H1 (cell line): ENCODE measurements around the gene NLRC5. TPM values are rescaled to one million over a fixed set of nuclear protein-coding genes. Genes with fewer than 3 reads are reported as not detected.

Source experiments
- CTCF ChIA-PET: fragments of 300-600 bp; sonication (Branson Sonifier 250); formaldehyde crosslinking; loops from one replicate; lab custom pipeline; 2021; ENCODE audit not compliant: partially characterized antibody; lab: Charles Lee
- POLR2A ChIA-PET: fragments of 300-600 bp; sonication (Branson Sonifier 250); formaldehyde crosslinking; loops from one replicate; lab custom pipeline; 2021; ENCODE audit warnings: inconsistent platforms; ENCODE audit not compliant: partially characterized antibody; lab: Charles Lee
- DNase-seq, 2 experiments: peaks; one replicate each; pipeline versions ENCODE4 v3.0.0 to v3.0.0-alpha.2; 2010 to 2022; ENCODE audit warnings: low spot score in 2 of 2, low read depth in 1 of 2, mixed read lengths in 1 of 2
- FAIRE-seq: peaks from 2 replicates; lab custom pipeline; 2011; peaks lifted over from hg19 to GRCh38; lab: Jason Lieb, UNC
- H2AFZ ChIP-seq: 2 replicates; pipeline ENCODE4 v1.8.1; 2012; ENCODE audit warnings: low read length, inconsistent platforms
- H2AK5ac ChIP-seq: 2 replicates; pipeline ENCODE4 v1.6.1; 2013; ENCODE audit warnings: low read depth, low read length
- H2BK120ac ChIP-seq: replicated peaks from 2 replicates; pipeline ENCODE3; 2013; ENCODE audit warnings: low read depth, low read length, inconsistent platforms
- H2BK12ac ChIP-seq: 2 replicates; pipeline ENCODE4 v1.6.1; 2013; ENCODE audit warnings: low read depth, low read length
- H2BK15ac ChIP-seq: 2 replicates; pipeline ENCODE4 v1.6.1; 2013; ENCODE audit warnings: low read length
- H2BK20ac ChIP-seq: 2 replicates; pipeline ENCODE4 v1.6.1; 2013; ENCODE audit warnings: low read length
- H2BK5ac ChIP-seq: 2 replicates; pipeline ENCODE4 v1.6.1; 2013; ENCODE audit warnings: low read depth, low read length
- H3K14ac ChIP-seq: 2 replicates; pipeline ENCODE4 v1.6.1; 2013; ENCODE audit warnings: inconsistent platforms; ENCODE audit not compliant: insufficient read length
- H3K18ac ChIP-seq: 2 replicates; pipeline ENCODE4 v1.6.1; 2013; ENCODE audit warnings: low read length; ENCODE audit errors: extremely low read depth
- H3K23ac ChIP-seq: 2 replicates; pipeline ENCODE4 v1.6.1; 2013; ENCODE audit warnings: inconsistent platforms; ENCODE audit not compliant: insufficient read length
- H3K23me2 ChIP-seq: 2 replicates; pipeline ENCODE4 v1.6.1; 2013; ENCODE audit warnings: low read depth, low read length
- H3K27ac ChIP-seq: 2 replicates; pipeline ENCODE4 v1.6.1; 2011; ENCODE audit warnings: low read depth, low read length, inconsistent platforms
- H3K27me3 ChIP-seq, 4 experiments: replicated peaks in 1 of 4; 1 replicate in 1 of 4; 2 replicates in 3 of 4; pipeline versions ENCODE4 v1.6.1 to v1.8.1; 2011 to 2013; ENCODE audit warnings: low read length in 3 of 4, mild to moderate bottlenecking in 3 of 4, inconsistent platforms in 2 of 4, mixed read lengths in 2 of 4, moderate library complexity in 1 of 4; ENCODE audit not compliant: control insufficient read depth in 3 of 4, insufficient read depth in 3 of 4; ENCODE audit errors: extremely low read depth in 1 of 4
- H3K36me3 ChIP-seq, 4 experiments: 2 replicates each; pipeline versions ENCODE4 v1.6.1 to v1.8.1; 2011 to 2013; ENCODE audit warnings: mild to moderate bottlenecking in 4 of 4, low read length in 3 of 4, moderate library complexity in 2 of 4, control low read depth in 1 of 4, inconsistent platforms in 1 of 4; ENCODE audit not compliant: insufficient read depth in 4 of 4, control insufficient read depth in 2 of 4
- H3K4ac ChIP-seq: replicated peaks from 2 replicates; pipeline ENCODE3; 2013; ENCODE audit warnings: low read length, low read depth, mixed read lengths, inconsistent platforms; ENCODE audit not compliant: insufficient read length
- H3K4me1 ChIP-seq, 4 experiments: replicated peaks in 1 of 4; 1 replicate in 1 of 4; 2 replicates in 3 of 4; pipeline versions ENCODE4 v1.6.1 to v1.8.1; 2011 to 2013; ENCODE audit warnings: low read length in 3 of 4, inconsistent platforms in 2 of 4, mixed read lengths in 1 of 4; ENCODE audit not compliant: insufficient read depth in 4 of 4, control insufficient read depth in 3 of 4
- H3K4me2 ChIP-seq, 2 experiments: 2 replicates each; pipeline versions ENCODE4 v1.6.1 to v1.8.1; 2011 to 2013; ENCODE audit warnings: low read depth in 2 of 2, low read length in 2 of 2, control low read depth in 1 of 2, inconsistent platforms in 1 of 2, mild to moderate bottlenecking in 1 of 2; ENCODE audit not compliant: insufficient read depth in 1 of 2
- H3K4me3 ChIP-seq, 4 experiments: fragments of 200-600, 300-600 bp in 1 of 4; sonication (generic), shearing (Covaris generic), sonication (Bioruptor Twin) in 1 of 4; 2 replicates each; pipeline versions ENCODE4 v1.5.1 to v1.8.1; 2011 to 2016; ENCODE audit warnings: low read length in 4 of 4, low read depth in 3 of 4, control low read depth in 2 of 4, inconsistent platforms in 2 of 4, mild to moderate bottlenecking in 2 of 4, mixed read lengths in 1 of 4, moderate library complexity in 1 of 4; ENCODE audit not compliant: insufficient read depth in 2 of 4; ENCODE audit errors: extremely low read depth in 1 of 4
- H3K56ac ChIP-seq: replicated peaks from 2 replicates; pipeline ENCODE3; 2013; ENCODE audit warnings: low read depth, mild to moderate bottlenecking, mixed read lengths, low read length, inconsistent platforms; ENCODE audit not compliant: insufficient read length
- H3K79me1 ChIP-seq: 2 replicates; pipeline ENCODE4 v1.6.1; 2013; ENCODE audit warnings: low read depth, low read length, control low read depth
- H3K79me2 ChIP-seq, 2 experiments: 2 replicates each; pipeline versions ENCODE4 v1.6.1 to v1.8.1; 2012 to 2013; ENCODE audit warnings: low read length in 2 of 2, mild to moderate bottlenecking in 2 of 2, inconsistent platforms in 1 of 2; ENCODE audit not compliant: insufficient read depth in 2 of 2, control insufficient read depth in 1 of 2
- H3K9ac ChIP-seq, 4 experiments: replicated peaks in 1 of 4; 1 replicate in 1 of 4; 2 replicates in 3 of 4; pipeline versions ENCODE4 v1.6.1 to v1.8.1; 2011 to 2013; ENCODE audit warnings: low read depth in 3 of 4, low read length in 3 of 4, control low read depth in 2 of 4, mild to moderate bottlenecking in 2 of 4, moderate library complexity in 2 of 4, inconsistent platforms in 1 of 4; ENCODE audit errors: extremely low read depth in 1 of 4
- H3K9me3 ChIP-seq, 2 experiments: 2 replicates each; pipeline versions ENCODE4 v1.6.1 to v1.8.1; 2012 to 2013; ENCODE audit warnings: mild to moderate bottlenecking in 2 of 2, moderate library complexity in 2 of 2, control low read depth in 1 of 2, inconsistent platforms in 1 of 2, low read depth in 1 of 2, low read length in 1 of 2, mixed read lengths in 1 of 2; ENCODE audit not compliant: insufficient read depth in 2 of 2
- H4K20me1 ChIP-seq, 2 experiments: replicated peaks in 1 of 2; 2 replicates each; pipeline versions ENCODE3 to v1.8.1; 2011 to 2013; ENCODE audit warnings: inconsistent platforms in 2 of 2, low read length in 2 of 2, mild to moderate bottlenecking in 1 of 2; ENCODE audit not compliant: insufficient read depth in 2 of 2, control insufficient read depth in 1 of 2
- H4K5ac ChIP-seq: 2 replicates; pipeline ENCODE4 v1.6.1; 2013; ENCODE audit warnings: low read length, low read depth, mixed read lengths, inconsistent platforms; ENCODE audit not compliant: insufficient read length
- H4K8ac ChIP-seq: 2 replicates; pipeline ENCODE4 v1.8.0; 2013; ENCODE audit warnings: mild to moderate bottlenecking, moderate library complexity, low read length, inconsistent platforms; ENCODE audit not compliant: insufficient read depth; ENCODE audit errors: extremely low read depth
- H4K91ac ChIP-seq: replicated peaks from 2 replicates; pipeline ENCODE3; 2013; ENCODE audit warnings: low read length, mixed read lengths, inconsistent platforms; ENCODE audit not compliant: insufficient read length
- CBX8 ChIP-seq: fragments of 300-800, 300-1000 bp; sonication (generic); IDR thresholded peaks from 2 replicates; pipeline ENCODE4 v1.7.1; 2016; ENCODE audit warnings: low read depth, low read length, borderline replicate concordance
- CHD1 ChIP-seq: IDR thresholded peaks from 2 replicates; pipeline ENCODE4 v1.6.1; 2012; ENCODE audit warnings: low read depth, low read length, improper control_type of control experiment
- KDM1A ChIP-seq: fragments of 200-600, 300-600 bp; sonication (generic); IDR thresholded peaks from 2 replicates; pipeline ENCODE4 v1.7.1; 2016; ENCODE audit warnings: mild to moderate bottlenecking, low read length, borderline replicate concordance
- NRF1 ChIP-seq: IDR thresholded peaks from 2 replicates; pipeline ENCODE4 v1.6.1; 2011; ENCODE audit warnings: mild to moderate bottlenecking, low read depth, low read length, improper control_type of control experiment
- RAD21 ChIP-seq, 2 experiments: IDR thresholded peaks in 1 of 2; conservative IDR thresholded peaks in 1 of 2; 2 replicates each; pipeline ENCODE4 v1.6.1; 2011; ENCODE audit warnings: low read depth in 2 of 2, low read length in 2 of 2, improper control_type of control experiment in 1 of 2, inconsistent platforms in 1 of 2, mild to moderate bottlenecking in 1 of 2, moderate library complexity in 1 of 2
- SIN3A ChIP-seq, 2 experiments: IDR thresholded peaks in 1 of 2; conservative IDR thresholded peaks in 1 of 2; 2 replicates each; pipeline ENCODE4 v1.6.1; 2011 to 2012; ENCODE audit warnings: low read length in 2 of 2, improper control_type of control experiment in 1 of 2, low read depth in 1 of 2, mild to moderate bottlenecking in 1 of 2
- SUZ12 ChIP-seq: fragments of 200-600 bp; sonication (generic); IDR thresholded peaks from 2 replicates; pipeline ENCODE4 v1.6.1; 2012; ENCODE audit warnings: mild to moderate bottlenecking, inconsistent platforms, low read length, moderate library complexity, mixed read lengths
- WGBS, 2 experiments: shearing (Covaris generic) in 1 of 2; methylation state at CpG; one replicate each; pipeline versions ENCODE4 v1.1.6 to v1.1.7; 2013 to 2015; ENCODE audit warnings: low lambda C conversion rate in 2 of 2, mixed read lengths in 2 of 2, inconsistent platforms in 1 of 2, low coverage in 1 of 2, missing lambda C conversion rate in 1 of 2; ENCODE audit not compliant: insufficient replicate concordance in 2 of 2, insufficient coverage in 1 of 2, insufficient read length in 1 of 2; ENCODE audit errors: extremely low coverage in 1 of 2, missing lambda C conversion rate in 1 of 2; 5-methylcytosine and 5-hydroxymethylcytosine counted together
- polyA plus RNA-seq, 7 experiments: library from polyadenylated mRNA; depleted of rRNA in 3 of 7; stranded (reverse) in 5 of 7; unstranded in 2 of 7; fragments of >200 nt in 5 of 7; fragments of 200-250 nt in 2 of 7; gene quantifications; 1 replicate in 5 of 7; 2 replicates in 1 of 7; 4 replicates in 1 of 7; pipeline versions ENCODE4 v1.2.1 to v1.2.3, GENCODE V29; 2011 to 2013; ENCODE audit warnings: missing spikeins in 2 of 7, mixed read lengths in 2 of 7
- total RNA-seq: library from RNA; stranded (reverse); fragmentation: NEBNext Ultra II Directional; extraction: Animal tissue kit (Norgen Biotek cat#: 25700); gene quantifications from 2 replicates; pipeline ENCODE4 v1.2.1, GENCODE V29; 2021
- TF ChIP-seq, protein P1 (sequence below), 3 experiments: IDR thresholded peaks; 1 replicate in 2 of 3; 2 replicates in 1 of 3; pipeline versions ENCODE4 v1.5.1 to v1.6.1; 2011; ENCODE audit warnings: low read length in 3 of 3, mild to moderate bottlenecking in 3 of 3, inconsistent platforms in 2 of 3, low read depth in 1 of 3, moderate library complexity in 1 of 3; ENCODE audit not compliant: insufficient read depth in 1 of 3; ENCODE audit errors: control extremely low read depth in 1 of 3

The NLRC5 gene
- total and polyA plus RNA-seq, 2 of the 8 experiments (the other 6 are each of a cell fraction or from before 2014, with no cell fraction given) = 2.2 to 3.2 TPM

DNA sequence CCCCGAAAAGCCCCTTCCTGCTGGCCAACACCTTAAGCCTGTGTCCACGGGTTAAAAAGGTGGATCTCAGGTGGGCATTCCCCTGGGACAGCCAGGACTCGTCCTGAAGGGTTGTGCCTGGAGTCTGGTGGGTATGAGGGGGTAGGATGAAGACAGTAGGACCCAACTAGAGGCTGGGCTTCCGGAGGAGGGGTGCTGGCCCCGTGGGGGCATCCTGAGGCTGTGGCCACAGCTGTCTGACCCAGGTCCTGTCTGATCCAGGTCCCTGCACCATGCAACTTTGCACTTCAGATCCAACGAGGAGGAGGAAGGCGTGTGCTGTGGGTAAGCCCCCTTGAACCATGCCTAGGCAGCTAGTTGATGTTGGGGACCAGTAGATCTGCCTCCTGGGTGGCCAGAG is 65.4 kb downstream of the NLRC5 start:
- H3K4me1 ChIP-seq = peaks cover 0 to 6% (median 0%) of the 10 kb centered on the region in 4 experiments; a peak in 1 of 7 replicates
- no peaks in the 10 kb centered on the region for H3K79me2 ChIP-seq
- peaks cover 3% of the 10 kb centered on the region; the same call in 1 of the 2 replicates for H3K23me2 ChIP-seq
- no peaks in the 10 kb centered on the region for H3K27me3 ChIP-seq
- CTCF ChIA-PET = interaction anchor here (1.4 to 1.9 kb wide), 2 partner anchors 9 to 89 kb away, joined by 3 to 12 read pairs; no protein-coding TSS in a partner anchor
- TF ChIP-seq KDM1A = no peak
- TF ChIP-seq CBX8 = no peak
- TF ChIP-seq RAD21 (IDR thresholded peaks at IDR 0.05 in 1 of 2, conservative IDR thresholded peaks at IDR 0.05 in 1 of 2; ENCODE audit: low read depth in 2 of 2, low read length in 2 of 2) = no peak
- TF ChIP-seq NRF1 = no peak
- TF ChIP-seq, protein P1, sequence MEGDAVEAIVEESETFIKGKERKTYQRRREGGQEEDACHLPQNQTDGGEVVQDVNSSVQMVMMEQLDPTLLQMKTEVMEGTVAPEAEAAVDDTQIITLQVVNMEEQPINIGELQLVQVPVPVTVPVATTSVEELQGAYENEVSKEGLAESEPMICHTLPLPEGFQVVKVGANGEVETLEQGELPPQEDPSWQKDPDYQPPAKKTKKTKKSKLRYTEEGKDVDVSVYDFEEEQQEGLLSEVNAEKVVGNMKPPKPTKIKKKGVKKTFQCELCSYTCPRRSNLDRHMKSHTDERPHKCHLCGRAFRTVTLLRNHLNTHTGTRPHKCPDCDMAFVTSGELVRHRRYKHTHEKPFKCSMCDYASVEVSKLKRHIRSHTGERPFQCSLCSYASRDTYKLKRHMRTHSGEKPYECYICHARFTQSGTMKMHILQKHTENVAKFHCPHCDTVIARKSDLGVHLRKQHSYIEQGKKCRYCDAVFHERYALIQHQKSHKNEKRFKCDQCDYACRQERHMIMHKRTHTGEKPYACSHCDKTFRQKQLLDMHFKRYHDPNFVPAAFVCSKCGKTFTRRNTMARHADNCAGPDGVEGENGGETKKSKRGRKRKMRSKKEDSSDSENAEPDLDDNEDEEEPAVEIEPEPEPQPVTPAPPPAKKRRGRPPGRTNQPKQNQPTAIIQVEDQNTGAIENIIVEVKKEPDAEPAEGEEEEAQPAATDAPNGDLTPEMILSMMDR (IDR thresholded peaks at IDR 0.05; ENCODE audit: control extremely low read depth in 1 of 3, insufficient read depth in 1 of 3, low read depth in 1 of 3, low read length in 3 of 3) = no peak
- TF ChIP-seq SUZ12 = no peak
- no peak for TF ChIP-seq CHD1
- no peak for TF ChIP-seq SIN3A (conservative IDR thresholded peaks at IDR 0.05 in 1 of 2, IDR thresholded peaks at IDR 0.05 in 1 of 2; ENCODE audit: low read depth in 1 of 2, low read length in 2 of 2)
- 0 out of 2 replicates have a peak overlapping the region, but pooled peaks have one; percentile 13 for H2BK20ac ChIP-seq
- no peak overlapping the region for H2BK5ac ChIP-seq
- H3K56ac ChIP-seq = no peak overlapping the region
- no peak overlapping the region for H3K27ac ChIP-seq
- H3K14ac ChIP-seq = no peak overlapping the region
- no peak overlapping the region for H3K23ac ChIP-seq
- FAIRE-seq = no peak
- no peak overlapping the region for H3K4ac ChIP-seq
- 0 out of 2 replicates have a peak overlapping the region, but pooled peaks have one; percentile 37 for H2BK15ac ChIP-seq
- no peaks in the 10 kb centered on the region for H3K36me3 ChIP-seq
- H3K79me1 ChIP-seq = no peaks in the 10 kb centered on the region
- H4K91ac ChIP-seq = no peak overlapping the region
- no peak overlapping the region for H3K4me3 ChIP-seq
- no peak overlapping the region for H2AFZ ChIP-seq
- H2BK120ac ChIP-seq = no peak overlapping the region
- no peaks in the 10 kb centered on the region for H3K9me3 ChIP-seq
- no peak overlapping the region for H4K5ac ChIP-seq
- no peak for DNase-seq
- POLR2A ChIA-PET = no interaction called here
- no peak overlapping the region for H2BK12ac ChIP-seq
- no peak overlapping the region for H2AK5ac ChIP-seq
- H3K9ac ChIP-seq = no peak overlapping the region
- no peak overlapping the region for H3K18ac ChIP-seq
- peak overlapping the region; percentile 57 for H4K8ac ChIP-seq
- H4K20me1 ChIP-seq = no peaks in the 10 kb centered on the region
- WGBS, 2 experiments = 88% methylated on average over 7 of the region's 7 CpGs; no CpG with 5 or more reads in 1 of the 2 experiments
- H3K4me2 ChIP-seq = no peak overlapping the region
